ENCODE results near the gene RNF207. TPM values are rescaled to one million over a fixed set of nuclear protein-coding genes. Genes with fewer than 3 reads are reported as not detected.

RNF207 gene
- polyA plus RNA-seq, 1 of the 3 experiments (the other 2 are of a cell fraction), result 25.4 TPM

- peaks cover 10% of the 10 kb centered on the region; the same call in 1 of the 2 replicates for H4K20me1 ChIP-seq (ENCODE audit: insufficient read depth)
- no peaks in the 10 kb centered on the region for H3K9me3 ChIP-seq
- no peak overlapping the region for H3K9ac ChIP-seq
- no peak overlapping the region for H2AFZ ChIP-seq (ENCODE audit: low read depth)
- DNase-seq, result no peak
- no peaks in the 10 kb centered on the region for H3K79me2 ChIP-seq (ENCODE audit: insufficient read depth)
- 98% methylated on average over 8 of the region's 21 CpGs for WGBS (ENCODE audit: low lambda C conversion rate)
- no peaks in the 10 kb centered on the region for H3K9me2 ChIP-seq
- POLR2A ChIA-PET, result interaction anchor here (0.6 kb wide), 1 partner anchor 9 kb away, joined by 3 read pairs; no protein-coding TSS in a partner anchor
- no peak overlapping the region for H3K4me3 ChIP-seq (ENCODE audit: low read depth in 2 of 2, low read length in 1 of 2)
- no peaks in the 10 kb centered on the region for H3F3A ChIP-seq (replicated peaks; ENCODE audit: insufficient read depth)
- CTCF ChIA-PET, result interaction anchor here (0.9 to 3.3 kb wide), 4 partner anchors 22 to 169 kb away, joined by 3 to 22 read pairs (median 6); no protein-coding TSS in a partner anchor
- H3K27ac ChIP-seq (ENCODE audit: low read depth in 2 of 2, low read length in 1 of 2), result no peak overlapping the region; a peak in 1 of 4 replicates
- peaks cover 7 to 49% of the 10 kb centered on the region in 2 experiments; a peak in 2 of 4 replicates for H3K4me1 ChIP-seq (ENCODE audit: control insufficient read depth in 1 of 2, insufficient read depth in 2 of 2, low read depth in 1 of 2, low read length in 1 of 2)
- H3K27me3 ChIP-seq (ENCODE audit: insufficient read depth), result no peaks in the 10 kb centered on the region
- H3K4me2 ChIP-seq, result no peak overlapping the region
- TF ChIP-seq MAX (IDR thresholded peaks at IDR 0.05; ENCODE audit: low read depth) (no peak), YY1 (IDR thresholded peaks at IDR 0.05; ENCODE audit: low read depth) (no peak), TCF12 (IDR thresholded peaks at IDR 0.05) (no peak), RFX5 (IDR thresholded peaks at IDR 0.05; ENCODE audit: low read length) (no peak)
- TF ChIP-seq, protein P1, sequence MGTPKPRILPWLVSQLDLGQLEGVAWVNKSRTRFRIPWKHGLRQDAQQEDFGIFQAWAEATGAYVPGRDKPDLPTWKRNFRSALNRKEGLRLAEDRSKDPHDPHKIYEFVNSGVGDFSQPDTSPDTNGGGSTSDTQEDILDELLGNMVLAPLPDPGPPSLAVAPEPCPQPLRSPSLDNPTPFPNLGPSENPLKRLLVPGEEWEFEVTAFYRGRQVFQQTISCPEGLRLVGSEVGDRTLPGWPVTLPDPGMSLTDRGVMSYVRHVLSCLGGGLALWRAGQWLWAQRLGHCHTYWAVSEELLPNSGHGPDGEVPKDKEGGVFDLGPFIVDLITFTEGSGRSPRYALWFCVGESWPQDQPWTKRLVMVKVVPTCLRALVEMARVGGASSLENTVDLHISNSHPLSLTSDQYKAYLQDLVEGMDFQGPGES (IDR thresholded peaks at IDR 0.05; ENCODE audit: low read depth, low read length), result no peak
- H3K36me3 ChIP-seq (replicated peaks in 1 of 2; ENCODE audit: control insufficient read depth in 1 of 2, insufficient read depth in 2 of 2, low read length in 1 of 2), result no peaks in the 10 kb centered on the region
These were observed 62.5 kb downstream of the RNF207 start for GRCh38 chr1:6268415-6268814.

- 96% methylated on average over 5 of the region's 14 CpGs for WGBS (ENCODE audit: low lambda C conversion rate)
- H3K9me3 ChIP-seq, result no peaks in the 10 kb centered on the region
- no peak overlapping the region for H3K9ac ChIP-seq
- H3F3A ChIP-seq (replicated peaks; ENCODE audit: insufficient read depth), result no peaks in the 10 kb centered on the region
- H4K20me1 ChIP-seq (ENCODE audit: insufficient read depth), result peaks cover 10% of the 10 kb centered on the region; the same call in 1 of the 2 replicates
- H3K27ac ChIP-seq (ENCODE audit: low read depth in 2 of 2, low read length in 1 of 2), result peak overlapping the region in 1 of 2 experiments; percentile 78; a peak in 1 of 4 replicates
- no peak overlapping the region for H3K4me2 ChIP-seq
- no peak for TF ChIP-seq NFIC (IDR thresholded peaks at IDR 0.05; ENCODE audit: borderline replicate concordance)
- TF ChIP-seq, protein P2, sequence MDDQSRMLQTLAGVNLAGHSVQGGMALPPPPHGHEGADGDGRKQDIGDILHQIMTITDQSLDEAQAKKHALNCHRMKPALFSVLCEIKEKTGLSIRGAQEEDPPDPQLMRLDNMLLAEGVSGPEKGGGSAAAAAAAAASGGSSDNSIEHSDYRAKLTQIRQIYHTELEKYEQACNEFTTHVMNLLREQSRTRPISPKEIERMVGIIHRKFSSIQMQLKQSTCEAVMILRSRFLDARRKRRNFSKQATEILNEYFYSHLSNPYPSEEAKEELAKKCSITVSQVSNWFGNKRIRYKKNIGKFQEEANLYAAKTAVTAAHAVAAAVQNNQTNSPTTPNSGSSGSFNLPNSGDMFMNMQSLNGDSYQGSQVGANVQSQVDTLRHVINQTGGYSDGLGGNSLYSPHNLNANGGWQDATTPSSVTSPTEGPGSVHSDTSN (IDR thresholded peaks at IDR 0.05), result no peak
- H3K4me3 ChIP-seq (ENCODE audit: low read depth in 2 of 2, low read length in 1 of 2), result no peak overlapping the region
- ChIA-PET CTCF (interaction anchor here (0.9 to 3.3 kb wide), 2 partner anchors 23 to 168 kb away, joined by 3 to 22 read pairs; no protein-coding TSS in a partner anchor), POLR2A (no interaction called here)
- no peaks in the 10 kb centered on the region for H3K27me3 ChIP-seq (ENCODE audit: insufficient read depth)
- DNase-seq, result no peak
- H3K79me2 ChIP-seq (ENCODE audit: insufficient read depth), result no peaks in the 10 kb centered on the region
- H2AFZ ChIP-seq (ENCODE audit: low read depth), result no peak overlapping the region
- H3K4me1 ChIP-seq (ENCODE audit: control insufficient read depth in 1 of 2, insufficient read depth in 2 of 2, low read depth in 1 of 2, low read length in 1 of 2), result peaks cover 7 to 50% of the 10 kb centered on the region in 2 experiments; a peak in 2 of 4 replicates
- no peaks in the 10 kb centered on the region for H3K9me2 ChIP-seq
- no peaks in the 10 kb centered on the region for H3K36me3 ChIP-seq (replicated peaks in 1 of 2; ENCODE audit: control insufficient read depth in 1 of 2, insufficient read depth in 2 of 2, low read length in 1 of 2)
These were observed 63.4 kb downstream of the RNF207 start for GRCh38 chr1:6269296-6269695.

Data from SK-N-SH (cell line).